ENCODE results near the gene PTPRD.
A peak's percentile ranks its signal among the peaks of the same experiment; 100 is the strongest.

Gene PTPRD

DNA sequence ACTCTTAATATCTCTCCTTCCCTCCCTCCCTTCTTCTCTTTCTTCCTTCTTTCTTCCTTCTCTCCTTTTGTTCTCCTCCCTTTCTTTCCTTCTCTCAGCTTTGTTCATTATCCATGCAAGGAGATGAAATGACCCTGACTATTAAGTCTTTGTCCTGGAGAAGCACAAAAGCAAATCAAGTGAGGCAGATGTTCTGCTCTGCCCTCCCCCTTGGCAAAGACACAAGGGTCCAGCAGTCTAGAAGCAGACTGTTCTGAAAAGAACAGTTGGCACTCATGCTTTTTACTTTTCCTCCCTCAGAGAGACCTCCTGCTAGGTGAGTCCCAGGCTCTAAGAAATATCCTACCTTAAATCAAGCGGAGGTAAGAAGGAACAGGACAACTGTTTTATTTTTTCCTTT is 1745.7 kb downstream of the PTPRD start:
- H3K27ac ChIP-seq (ENCODE audit: extremely low read depth, low read depth, low read length): no peak overlapping the region
- peaks cover 3% of the 10 kb centered on the region; the same call in 1 of the 2 replicates for H3K4me1 ChIP-seq (ENCODE audit: control insufficient read depth, insufficient read depth, low read length)
- TF ChIP-seq HOXD13 (CRISPR knock-in tag; IDR thresholded peaks at IDR 0.05; ENCODE audit: borderline replicate concordance) (no peak), FEZF1 (tag by site-specific recombination; IDR thresholded peaks at IDR 0.05) (no peak), ZNF785 (tag by site-specific recombination; IDR thresholded peaks at IDR 0.05) (no peak), ZFP41 (tag by site-specific recombination; IDR thresholded peaks at IDR 0.05; ENCODE audit: borderline replicate concordance) (no peak), TRIM28 (IDR thresholded peaks at IDR 0.05; ENCODE audit: borderline replicate concordance, low read length) (no peak), ZBTB8A (tag by site-specific recombination; IDR thresholded peaks at IDR 0.05) (no peak), ZFP37 (tag by site-specific recombination; IDR thresholded peaks at IDR 0.05) (no peak), ZNF394 (tag by site-specific recombination; IDR thresholded peaks at IDR 0.05; ENCODE audit: borderline replicate concordance) (no peak)
- TF ChIP-seq, protein P1, sequence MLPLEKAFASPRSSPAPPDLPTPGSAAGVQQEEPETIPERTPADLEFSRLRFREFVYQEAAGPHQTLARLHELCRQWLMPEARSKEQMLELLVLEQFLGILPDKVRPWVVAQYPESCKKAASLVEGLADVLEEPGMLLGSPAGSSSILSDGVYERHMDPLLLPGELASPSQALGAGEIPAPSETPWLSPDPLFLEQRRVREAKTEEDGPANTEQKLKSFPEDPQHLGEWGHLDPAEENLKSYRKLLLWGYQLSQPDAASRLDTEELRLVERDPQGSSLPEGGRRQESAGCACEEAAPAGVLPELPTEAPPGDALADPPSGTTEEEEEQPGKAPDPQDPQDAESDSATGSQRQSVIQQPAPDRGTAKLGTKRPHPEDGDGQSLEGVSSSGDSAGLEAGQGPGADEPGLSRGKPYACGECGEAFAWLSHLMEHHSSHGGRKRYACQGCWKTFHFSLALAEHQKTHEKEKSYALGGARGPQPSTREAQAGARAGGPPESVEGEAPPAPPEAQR (tag by site-specific recombination; IDR thresholded peaks at IDR 0.05): no peak
- TF ChIP-seq, protein P2, sequence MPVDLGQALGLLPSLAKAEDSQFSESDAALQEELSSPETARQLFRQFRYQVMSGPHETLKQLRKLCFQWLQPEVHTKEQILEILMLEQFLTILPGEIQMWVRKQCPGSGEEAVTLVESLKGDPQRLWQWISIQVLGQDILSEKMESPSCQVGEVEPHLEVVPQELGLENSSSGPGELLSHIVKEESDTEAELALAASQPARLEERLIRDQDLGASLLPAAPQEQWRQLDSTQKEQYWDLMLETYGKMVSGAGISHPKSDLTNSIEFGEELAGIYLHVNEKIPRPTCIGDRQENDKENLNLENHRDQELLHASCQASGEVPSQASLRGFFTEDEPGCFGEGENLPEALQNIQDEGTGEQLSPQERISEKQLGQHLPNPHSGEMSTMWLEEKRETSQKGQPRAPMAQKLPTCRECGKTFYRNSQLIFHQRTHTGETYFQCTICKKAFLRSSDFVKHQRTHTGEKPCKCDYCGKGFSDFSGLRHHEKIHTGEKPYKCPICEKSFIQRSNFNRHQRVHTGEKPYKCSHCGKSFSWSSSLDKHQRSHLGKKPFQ (tag by site-specific recombination; IDR thresholded peaks at IDR 0.05): no peak
- TF ChIP-seq, protein P3, sequence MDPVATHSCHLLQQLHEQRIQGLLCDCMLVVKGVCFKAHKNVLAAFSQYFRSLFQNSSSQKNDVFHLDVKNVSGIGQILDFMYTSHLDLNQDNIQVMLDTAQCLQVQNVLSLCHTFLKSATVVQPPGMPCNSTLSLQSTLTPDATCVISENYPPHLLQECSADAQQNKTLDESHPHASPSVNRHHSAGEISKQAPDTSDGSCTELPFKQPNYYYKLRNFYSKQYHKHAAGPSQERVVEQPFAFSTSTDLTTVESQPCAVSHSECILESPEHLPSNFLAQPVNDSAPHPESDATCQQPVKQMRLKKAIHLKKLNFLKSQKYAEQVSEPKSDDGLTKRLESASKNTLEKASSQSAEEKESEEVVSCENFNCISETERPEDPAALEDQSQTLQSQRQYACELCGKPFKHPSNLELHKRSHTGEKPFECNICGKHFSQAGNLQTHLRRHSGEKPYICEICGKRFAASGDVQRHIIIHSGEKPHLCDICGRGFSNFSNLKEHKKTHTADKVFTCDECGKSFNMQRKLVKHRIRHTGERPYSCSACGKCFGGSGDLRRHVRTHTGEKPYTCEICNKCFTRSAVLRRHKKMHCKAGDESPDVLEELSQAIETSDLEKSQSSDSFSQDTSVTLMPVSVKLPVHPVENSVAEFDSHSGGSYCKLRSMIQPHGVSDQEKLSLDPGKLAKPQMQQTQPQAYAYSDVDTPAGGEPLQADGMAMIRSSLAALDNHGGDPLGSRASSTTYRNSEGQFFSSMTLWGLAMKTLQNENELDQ (tag by site-specific recombination; IDR thresholded peaks at IDR 0.05; ENCODE audit: low read depth): no peak
- TF ChIP-seq, protein P4, sequence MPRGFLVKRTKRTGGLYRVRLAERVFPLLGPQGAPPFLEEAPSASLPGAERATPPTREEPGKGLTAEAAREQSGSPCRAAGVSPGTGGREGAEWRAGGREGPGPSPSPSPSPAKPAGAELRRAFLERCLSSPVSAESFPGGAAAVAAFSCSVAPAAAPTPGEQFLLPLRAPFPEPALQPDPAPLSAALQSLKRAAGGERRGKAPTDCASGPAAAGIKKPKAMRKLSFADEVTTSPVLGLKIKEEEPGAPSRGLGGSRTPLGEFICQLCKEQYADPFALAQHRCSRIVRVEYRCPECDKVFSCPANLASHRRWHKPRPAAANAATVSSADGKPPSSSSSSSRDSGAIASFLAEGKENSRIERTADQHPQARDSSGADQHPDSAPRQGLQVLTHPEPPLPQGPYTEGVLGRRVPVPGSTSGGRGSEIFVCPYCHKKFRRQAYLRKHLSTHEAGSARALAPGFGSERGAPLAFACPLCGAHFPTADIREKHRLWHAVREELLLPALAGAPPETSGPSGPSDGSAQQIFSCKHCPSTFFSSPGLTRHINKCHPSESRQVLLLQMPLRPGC (tag by site-specific recombination; IDR thresholded peaks at IDR 0.05): no peak
- H3K4me3 ChIP-seq (ENCODE audit: low read depth, low read length): no peak overlapping the region
- no peaks in the 10 kb centered on the region for H3K9me3 ChIP-seq (ENCODE audit: control insufficient read depth, insufficient read depth, low read depth, low read length)
- ChIA-PET CTCF (no interaction called here), POLR2A (no interaction called here)
- no peaks in the 10 kb centered on the region for H3K36me3 ChIP-seq (ENCODE audit: control insufficient read depth in 2 of 2, insufficient read depth in 1 of 2, low read length in 2 of 2)

DNA sequence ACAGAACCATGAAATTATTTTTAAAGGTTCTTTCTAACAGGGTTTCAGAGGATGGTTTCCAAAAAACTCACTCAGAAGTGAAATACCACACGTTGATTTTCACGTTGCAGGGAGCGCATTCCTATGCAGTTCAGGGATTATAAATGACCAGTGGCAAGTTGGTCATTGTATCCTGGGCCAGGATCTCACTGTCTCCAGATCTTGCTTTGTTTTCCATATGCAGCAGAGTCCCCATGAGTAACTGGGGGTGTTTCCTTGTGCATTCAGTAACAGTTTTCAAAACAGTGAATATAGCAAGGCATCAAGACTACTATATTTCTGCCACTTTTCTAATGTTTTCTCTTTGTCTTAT is 1748.3 kb downstream of the PTPRD start:
- Histone ChIP-seq H3K36me3 (ENCODE audit: control insufficient read depth in 2 of 2, insufficient read depth in 1 of 2, low read length in 2 of 2) (no peaks in the 10 kb centered on the region), H3K27ac (ENCODE audit: extremely low read depth, low read depth, low read length) (no peak overlapping the region), H3K9me3 (ENCODE audit: control insufficient read depth, insufficient read depth, low read depth, low read length) (no peaks in the 10 kb centered on the region), H3K4me1 (ENCODE audit: control insufficient read depth, insufficient read depth, low read length) (peaks cover 7% of the 10 kb centered on the region), H3K4me3 (ENCODE audit: low read depth, low read length) (no peak overlapping the region)
- TF ChIP-seq ZNF585B (tag by site-specific recombination; IDR thresholded peaks at IDR 0.05) (no peak), ZNF311 (tag by site-specific recombination; IDR thresholded peaks at IDR 0.05; ENCODE audit: borderline replicate concordance) (no peak)
- ChIA-PET CTCF (no interaction called here), POLR2A (no interaction called here)

DNA sequence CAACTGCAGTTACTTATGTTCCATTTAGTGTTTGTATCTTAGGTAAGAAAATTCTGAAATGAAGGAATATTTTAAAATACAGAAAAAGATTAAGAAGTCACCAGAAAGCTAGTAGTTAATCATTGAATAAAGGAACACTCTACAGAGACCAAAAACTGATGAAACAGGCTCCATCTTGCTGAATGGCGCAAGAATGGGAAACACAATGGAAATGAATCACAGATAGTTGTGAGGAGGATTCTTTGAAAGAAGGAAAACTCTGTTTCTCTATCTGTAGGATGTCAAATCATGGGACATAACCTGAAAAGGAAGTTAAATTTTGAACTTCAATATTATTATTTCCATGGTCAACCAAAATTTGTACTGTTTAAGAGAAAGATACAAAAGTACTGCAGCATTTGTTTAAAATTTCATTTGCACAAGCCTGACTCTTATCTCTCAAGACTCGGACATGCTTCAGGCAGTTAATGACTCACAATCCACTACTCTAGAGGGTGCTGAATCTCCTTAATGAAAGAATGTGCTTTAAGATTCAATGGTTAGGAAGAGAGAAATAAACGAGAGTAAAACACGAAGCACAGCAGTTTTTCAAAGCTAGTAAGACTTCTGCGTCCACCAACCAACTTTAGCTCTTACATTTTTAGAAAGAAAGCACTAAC is 1748.8 kb downstream of the PTPRD start:
- TF ChIP-seq, protein P5, sequence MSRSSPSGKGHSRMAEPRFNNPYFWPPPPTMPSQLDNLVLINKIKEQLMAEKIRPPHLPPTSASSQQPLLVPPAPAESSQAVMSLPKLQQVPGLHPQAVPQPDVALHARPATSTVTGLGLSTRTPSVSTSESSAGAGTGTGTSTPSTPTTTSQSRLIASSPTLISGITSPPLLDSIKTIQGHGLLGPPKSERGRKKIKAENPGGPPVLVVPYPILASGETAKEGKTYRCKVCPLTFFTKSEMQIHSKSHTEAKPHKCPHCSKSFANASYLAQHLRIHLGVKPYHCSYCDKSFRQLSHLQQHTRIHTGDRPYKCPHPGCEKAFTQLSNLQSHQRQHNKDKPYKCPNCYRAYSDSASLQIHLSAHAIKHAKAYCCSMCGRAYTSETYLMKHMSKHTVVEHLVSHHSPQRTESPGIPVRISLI (tag by site-specific recombination; IDR thresholded peaks at IDR 0.05): no peak
- peak; percentile 63 for TF ChIP-seq PRDM1 (tag by site-specific recombination; IDR thresholded peaks at IDR 0.05)
- no peak for TF ChIP-seq HOXA7 (CRISPR knock-in tag; IDR thresholded peaks at IDR 0.05; ENCODE audit: borderline replicate concordance)
- CTCF ChIA-PET: interaction anchor here (0.5 to 1.0 kb wide), 3 partner anchors 32 to 1318 kb away, joined by 3 to 5 read pairs (median 3); no protein-coding TSS in a partner anchor
- no peak overlapping the region for H3K27ac ChIP-seq (ENCODE audit: extremely low read depth, low read depth, low read length)
- H3K36me3 ChIP-seq (ENCODE audit: control insufficient read depth in 2 of 2, insufficient read depth in 1 of 2, low read length in 2 of 2): no peaks in the 10 kb centered on the region
- peaks cover 8% of the 10 kb centered on the region for H3K4me1 ChIP-seq (ENCODE audit: control insufficient read depth, insufficient read depth, low read length)
- no peaks in the 10 kb centered on the region for H3K9me3 ChIP-seq (ENCODE audit: control insufficient read depth, insufficient read depth, low read depth, low read length)
- POLR2A ChIA-PET: no interaction called here
- H3K4me3 ChIP-seq (ENCODE audit: low read depth, low read length): no peak overlapping the region
